ENCODE measurements around the gene KIAA0825.

Gene KIAA0825

GRCh38 chr5:94313188-94313587, 305.2 kb downstream of the KIAA0825 start:
- no peak for DNase-seq (ENCODE audit: low read depth in 2 of 2)

- no peak for DNase-seq (ENCODE audit: low read depth in 2 of 2)
Measured at GRCh38 chr5:94312298-94312697, 306.1 kb downstream of the KIAA0825 start.

- DNase-seq (ENCODE audit: low read depth in 2 of 2): no peak
Measured at GRCh38 chr5:94310833-94311232, 307.6 kb downstream of the KIAA0825 start.

- DNase-seq (ENCODE audit: low read depth in 2 of 2): no peak
Measured at GRCh38 chr5:94309141-94309540, 309.3 kb downstream of the KIAA0825 start.

GRCh38 chr5:94308442-94308841, 310.0 kb downstream of the KIAA0825 start:
- no peak for DNase-seq (ENCODE audit: low read depth in 2 of 2)

- DNase-seq (ENCODE audit: low read depth in 2 of 2): no peak
Measured at GRCh38 chr5:94304146-94304545, 314.3 kb downstream of the KIAA0825 start.

GRCh38 chr5:94288937-94289336, 329.5 kb downstream of the KIAA0825 start:
- no peak for DNase-seq (ENCODE audit: low read depth in 2 of 2)

GRCh38 chr5:94285984-94286383, 332.4 kb downstream of the KIAA0825 start:
- DNase-seq (ENCODE audit: low read depth in 2 of 2): no peak

- DNase-seq (ENCODE audit: low read depth in 2 of 2): no peak
Measured at GRCh38 chr5:94283093-94283492, 335.3 kb downstream of the KIAA0825 start.

- no peak for DNase-seq (ENCODE audit: low read depth in 2 of 2)
Measured at GRCh38 chr5:94281236-94281801, 337.1 kb downstream of the KIAA0825 start.

- no peak for DNase-seq (ENCODE audit: low read depth in 2 of 2)
Measured at GRCh38 chr5:94276751-94277150, 341.7 kb downstream of the KIAA0825 start.

GRCh38 chr5:94276048-94276447, 342.4 kb downstream of the KIAA0825 start:
- no peak for DNase-seq (ENCODE audit: low read depth in 2 of 2)

GRCh38 chr5:94274707-94275106, 343.7 kb downstream of the KIAA0825 start:
- DNase-seq (ENCODE audit: low read depth in 2 of 2): no peak

GRCh38 chr5:94268226-94268625, 350.2 kb downstream of the KIAA0825 start:
- DNase-seq (ENCODE audit: low read depth in 2 of 2): no peak

GRCh38 chr5:94267350-94267899, 351.0 kb downstream of the KIAA0825 start:
- DNase-seq (ENCODE audit: low read depth in 2 of 2): no peak

GRCh38 chr5:94266170-94266569, 352.2 kb downstream of the KIAA0825 start:
- no peak for DNase-seq (ENCODE audit: low read depth in 2 of 2)

- DNase-seq (ENCODE audit: low read depth in 2 of 2): no peak
Measured at GRCh38 chr5:94263068-94263467, 355.3 kb downstream of the KIAA0825 start.

- DNase-seq (ENCODE audit: low read depth in 2 of 2): no peak
Measured at GRCh38 chr5:94260096-94260495, 358.3 kb downstream of the KIAA0825 start.

GRCh38 chr5:94254214-94254613, 364.2 kb downstream of the KIAA0825 start:
- DNase-seq (ENCODE audit: low read depth in 2 of 2): no peak

GRCh38 chr5:94250985-94251384, 367.4 kb downstream of the KIAA0825 start:
- DNase-seq (ENCODE audit: low read depth in 2 of 2): no peak

GRCh38 chr5:94249430-94249829, 369.0 kb downstream of the KIAA0825 start:
- no peak for DNase-seq (ENCODE audit: low read depth in 2 of 2)

- DNase-seq (ENCODE audit: low read depth in 2 of 2): no peak
Measured at GRCh38 chr5:94248175-94248875, 370.1 kb downstream of the KIAA0825 start.

- DNase-seq (ENCODE audit: low read depth in 2 of 2): no peak
Measured at GRCh38 chr5:94245608-94246007, 372.8 kb downstream of the KIAA0825 start.

All from activated CD4-positive, alpha-beta T cell treated with anti-CD3 and anti-CD28 coated beads for 24 hours (primary cell).